GM21447 (cell line): ENCODE results near the gene ZNF687.

Experiments
- ATAC-seq: cut with Tn5 transposase; IDR thresholded peaks from one replicate; pipeline ENCODE4 v1.9.1; 2021; ENCODE audit not compliant: unreplicated experiment

ZNF687 gene

GRCh38 chr1:151311589-151312331 lies 29.7 kb downstream of the ZNF687 start:
- no peak for ATAC-seq

- no peak for ATAC-seq
These were observed 30.3 kb downstream of the ZNF687 start for GRCh38 chr1:151312411-151312810.

GRCh38 chr1:151312826-151313225 lies 30.7 kb downstream of the ZNF687 start:
- no peak for ATAC-seq

DNA sequence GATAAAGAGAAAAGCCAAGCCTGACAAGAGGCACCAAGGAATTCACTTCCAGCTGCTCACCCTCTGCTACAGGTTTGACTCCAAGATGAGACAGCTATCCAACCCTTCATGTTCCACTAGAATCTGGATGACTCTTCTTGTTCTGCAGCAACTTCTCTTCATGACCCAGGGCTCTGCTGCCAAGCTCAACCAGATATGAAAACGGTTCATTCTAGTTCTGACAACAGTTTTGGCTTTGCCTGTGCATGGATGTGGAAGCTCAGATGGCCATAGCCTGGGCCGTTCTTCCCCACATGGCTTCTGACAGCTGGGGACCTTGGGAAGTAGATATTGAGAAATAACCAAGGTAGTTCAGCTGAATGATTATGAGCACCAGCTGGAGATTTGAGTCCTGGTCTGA lies 31.4 kb downstream of the ZNF687 start:
- no peak for ATAC-seq

DNA sequence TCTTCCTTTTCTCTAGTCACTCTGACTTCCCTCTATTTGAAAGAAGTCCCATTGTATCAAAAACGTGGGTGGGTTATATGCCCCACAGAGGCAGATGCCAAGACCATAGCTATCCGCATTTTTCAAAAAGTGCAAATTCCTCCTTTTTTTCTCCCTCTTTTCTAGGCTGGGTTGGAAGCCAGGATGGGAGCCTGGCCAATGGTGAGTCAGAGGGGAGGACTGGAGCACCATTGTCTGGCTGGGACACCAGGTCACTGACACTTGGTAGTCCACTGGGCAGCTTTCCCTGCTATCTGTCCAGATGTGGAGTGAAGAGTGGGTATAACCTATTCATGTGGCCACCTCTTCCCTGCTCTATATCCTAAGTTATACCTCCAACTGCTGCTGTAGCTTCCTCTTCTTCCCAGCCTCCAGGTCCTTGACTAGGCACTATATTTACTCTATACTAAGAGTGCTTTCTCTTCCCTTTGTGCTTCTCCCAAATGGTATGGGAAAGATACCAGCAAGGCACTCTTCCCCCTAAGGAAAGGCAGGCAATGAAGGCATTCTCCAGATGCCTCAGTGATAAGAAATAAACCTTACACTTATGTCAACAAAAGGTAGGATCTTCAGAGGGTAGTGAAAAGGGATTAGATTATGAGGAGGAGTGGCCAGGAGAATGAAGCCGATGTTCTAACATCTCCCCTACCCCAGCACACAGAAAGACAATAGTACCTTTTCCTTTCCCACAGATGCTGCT lies 32.2 kb downstream of the ZNF687 start:
- ATAC-seq: no peak

DNA sequence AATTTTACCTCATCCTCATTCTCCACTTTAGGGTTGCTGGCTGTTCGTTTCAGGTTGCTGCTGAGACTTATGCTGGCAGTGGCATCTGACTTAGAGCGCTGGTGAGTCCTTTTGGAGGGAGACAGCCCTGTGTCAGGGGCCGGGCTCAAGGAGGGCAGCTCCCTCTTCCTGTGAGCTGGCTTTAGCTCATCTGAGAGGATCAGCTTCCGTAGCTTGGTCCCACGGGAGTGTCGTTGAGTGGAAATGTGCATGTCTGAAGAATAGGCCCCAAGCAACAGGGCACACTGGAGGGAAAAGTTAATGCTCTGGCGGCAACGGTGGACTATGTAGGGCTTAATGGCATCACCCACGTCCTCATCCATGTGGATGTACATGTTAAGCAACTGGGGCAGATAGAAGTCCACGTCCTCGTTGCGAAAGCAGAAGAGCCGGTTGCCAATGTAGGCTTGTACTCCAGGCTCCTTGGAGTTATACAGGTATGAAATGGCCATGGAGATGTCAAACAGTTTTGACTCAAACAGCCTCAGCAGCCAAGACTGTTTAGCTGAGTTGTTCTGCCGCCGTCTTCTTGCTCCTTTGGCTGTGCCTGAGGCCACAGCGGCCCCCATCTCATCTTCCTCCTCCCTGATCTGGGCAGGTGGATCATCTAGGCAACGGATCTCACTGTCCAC lies 33.6 kb downstream of the ZNF687 start:
- ATAC-seq: no peak

DNA sequence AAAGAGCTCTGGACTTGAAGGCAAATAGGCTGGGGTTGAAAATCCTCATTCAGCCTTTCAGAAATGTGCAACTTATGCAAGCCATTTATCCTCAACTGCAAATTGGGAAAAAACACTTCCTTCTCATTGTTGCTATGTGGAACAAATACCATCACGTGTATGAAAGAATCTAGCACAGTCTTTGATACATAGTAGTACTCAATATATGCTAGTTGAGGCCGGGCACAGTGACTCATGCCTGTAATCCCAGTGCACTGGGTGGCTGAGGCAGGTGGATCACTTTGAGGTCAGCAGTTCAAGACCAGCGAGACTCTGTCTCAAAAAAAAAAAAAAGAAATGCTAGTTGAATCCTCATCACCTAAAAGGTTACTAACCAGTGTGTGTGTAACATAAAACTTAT lies 36.9 kb downstream of the ZNF687 start:
- no peak for ATAC-seq

- ATAC-seq: no peak
These were observed 42.4 kb downstream of the ZNF687 start for GRCh38 chr1:151324390-151324930.

- no peak for ATAC-seq
These were observed 43.1 kb downstream of the ZNF687 start for GRCh38 chr1:151325231-151325630.

DNA sequence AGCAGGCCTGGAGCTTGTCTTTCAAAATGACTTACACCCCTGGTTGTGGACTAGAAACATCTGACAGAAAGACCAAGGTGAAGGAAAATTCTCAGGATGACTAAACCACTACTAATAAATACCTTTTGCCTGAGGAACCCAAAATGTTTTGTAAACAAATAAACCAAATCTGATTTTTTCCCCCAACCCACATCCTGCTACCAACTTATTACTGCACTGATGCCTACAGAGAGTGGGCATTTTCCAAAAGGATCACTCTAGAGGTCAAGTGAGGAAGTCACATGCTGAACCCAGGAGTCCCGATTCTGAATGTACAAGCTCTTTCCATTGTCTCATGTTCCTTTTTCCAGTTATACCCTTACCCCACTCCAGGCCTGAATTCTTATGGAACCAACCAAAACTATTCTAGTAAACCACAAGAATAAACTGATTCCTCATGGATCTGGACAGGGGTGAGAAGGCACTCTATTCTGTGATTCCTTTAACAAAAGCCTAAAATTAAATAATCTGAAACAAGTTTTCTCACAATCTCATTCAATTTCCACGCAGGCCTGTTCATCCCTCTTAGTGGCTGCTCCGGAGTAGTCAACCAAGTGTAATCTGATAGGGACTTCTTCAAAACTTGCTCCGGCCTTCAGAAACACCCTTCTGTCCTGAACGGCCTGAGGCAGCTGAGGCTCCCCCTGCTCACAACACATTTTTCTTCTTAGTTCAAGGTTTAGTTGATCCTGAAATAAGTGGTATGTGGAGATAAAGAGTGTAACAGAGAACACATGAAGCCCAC lies 43.7 kb downstream of the ZNF687 start:
- no peak for ATAC-seq

DNA sequence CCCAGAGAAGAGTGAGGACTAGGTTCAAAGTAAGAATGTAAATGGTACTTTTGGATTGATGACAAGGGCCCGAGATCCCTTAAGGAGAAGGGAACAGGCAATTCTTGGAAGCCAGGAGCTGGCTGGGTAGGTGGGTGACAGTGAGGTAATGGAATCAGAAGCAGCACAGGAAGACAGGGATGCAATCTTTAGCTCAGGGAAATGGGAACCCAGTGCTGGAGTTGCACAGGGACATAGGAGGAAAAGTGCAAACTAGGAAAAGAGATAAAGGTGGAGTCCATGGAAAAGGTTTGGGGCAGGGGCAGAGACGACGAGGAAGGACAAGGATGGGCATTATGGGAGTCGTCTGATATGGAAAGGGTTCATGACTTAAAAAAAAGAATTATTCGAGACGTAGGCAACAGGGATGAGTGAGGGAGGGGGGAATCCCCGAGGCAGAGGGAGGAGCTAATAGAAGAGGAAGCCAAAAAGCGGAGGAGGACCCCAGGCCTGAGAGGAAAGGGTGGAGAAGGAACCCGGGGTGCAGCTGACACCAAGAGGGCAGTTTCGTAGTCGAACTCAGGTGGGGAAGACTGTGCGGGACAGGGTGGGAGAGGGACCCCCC lies 44.6 kb downstream of the ZNF687 start:
- peak; percentile 67 for ATAC-seq

GRCh38 chr1:151327223-151327902 lies 45.3 kb downstream of the ZNF687 start, which contains the start of gene PI4KB:
Gene PI4KB, minus strand, starts transcription at chr1:151327416. Its CDS starts 10,935 bp downstream, at chr1:151316481.
- ATAC-seq: peak; percentile 82

- ATAC-seq: no peak
These were observed 46.0 kb downstream of the ZNF687 start for GRCh38 chr1:151327903-151328674.

- no peak for ATAC-seq
These were observed 52.7 kb downstream of the ZNF687 start for GRCh38 chr1:151334822-151335221.

DNA sequence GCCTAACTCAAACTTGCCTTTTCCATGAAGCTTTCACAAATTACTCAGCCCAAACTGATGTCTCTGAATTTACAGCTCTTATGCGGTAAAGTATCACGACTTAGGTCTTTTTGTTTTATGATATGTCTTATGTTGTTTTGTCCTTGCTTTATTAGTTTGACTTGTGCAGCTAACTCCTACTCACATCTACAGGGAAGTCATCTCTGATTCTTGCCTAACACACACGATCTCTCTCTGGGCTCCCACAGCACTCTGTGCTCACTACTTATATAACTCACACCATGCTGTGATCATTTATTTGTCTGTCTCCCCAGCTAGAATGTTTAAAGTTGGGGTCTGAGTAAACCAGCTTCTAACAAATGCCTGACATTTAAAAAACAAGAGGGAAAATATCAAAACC lies 54.5 kb downstream of the ZNF687 start:
- ATAC-seq: no peak

- ATAC-seq: no peak
These were observed 59.0 kb downstream of the ZNF687 start for GRCh38 chr1:151340870-151341754.
